Hypothalamus (tissue), 51 donors: ENCODE results near the gene LMNA.
"Not testable (repeated sequence)": the region's sequence is repeated elsewhere in the genome, so short reads cannot be mapped to it uniquely, and the experiment has no call there.

Experiments
- DNase-seq, 51 donors: peaks; one replicate each; lab custom pipeline; 2025; lab: John Stamatoyannopoulos, UW

Gene LMNA

DNA sequence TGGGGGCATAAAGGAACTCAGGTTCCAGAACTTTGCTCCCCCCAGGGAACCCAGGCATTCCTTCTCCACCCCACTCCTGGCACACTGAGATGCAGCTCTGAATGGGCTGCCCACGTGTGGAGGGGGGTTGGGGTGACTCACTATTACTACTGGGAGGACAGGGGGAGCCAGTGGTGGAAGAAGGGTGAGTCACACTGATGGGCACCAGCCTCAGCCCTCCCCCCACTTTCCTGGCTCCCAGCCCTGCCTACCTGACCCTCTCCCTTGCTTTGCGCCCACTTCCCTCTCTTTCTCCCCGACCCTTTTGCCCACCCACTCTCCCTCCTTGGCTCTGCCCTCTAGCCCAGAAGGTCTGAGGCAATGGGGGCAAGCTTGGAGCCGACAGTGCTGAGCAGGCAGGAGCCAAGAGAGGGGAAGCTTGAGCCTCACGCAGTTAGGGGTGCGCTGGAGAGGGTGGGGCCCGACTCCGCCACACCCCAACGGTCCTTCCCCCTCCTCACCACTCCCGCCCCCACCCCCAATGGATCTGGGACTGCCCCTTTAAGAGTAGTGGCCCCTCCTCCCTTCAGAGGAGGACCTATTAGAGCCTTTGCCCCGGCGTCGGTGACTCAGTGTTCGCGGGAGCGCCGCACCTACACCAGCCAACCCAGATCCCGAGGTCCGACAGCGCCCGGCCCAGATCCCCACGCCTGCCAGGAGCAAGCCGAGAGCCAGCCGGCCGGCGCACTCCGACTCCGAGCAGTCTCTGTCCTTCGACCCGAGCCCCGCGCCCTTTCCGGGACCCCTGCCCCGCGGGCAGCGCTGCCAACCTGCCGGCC, at the start of gene LMNA:
Gene LMNA, plus strand, starts transcription at position 611 of the 818 bp plus-strand sequence. CDS start 208 bp downstream, outside the sequence.
- DNase-seq: peak in 49 of 51 donors; percentile 44 to 94 (median 79)

DNA sequence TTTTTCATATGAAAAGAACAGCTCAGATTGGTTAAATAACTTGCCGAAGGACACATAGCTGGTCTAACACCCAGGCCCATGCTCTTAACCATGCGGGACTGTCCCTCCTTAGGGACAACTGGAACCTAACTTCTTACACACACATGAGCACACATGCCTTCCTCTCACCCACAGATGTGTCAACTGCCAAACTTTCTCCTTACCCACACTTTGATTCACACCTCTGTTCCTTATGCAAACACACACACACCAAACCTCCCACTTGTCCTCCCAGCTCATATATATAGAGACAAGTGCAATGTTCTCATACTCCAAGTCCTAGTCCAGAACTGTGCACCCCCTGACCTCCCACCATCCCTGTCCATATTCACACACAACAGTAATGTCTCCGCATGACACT, 49.3 kb upstream of the LMNA start:
- peak in 1 of 51 donors; percentile 25 for DNase-seq

DNA sequence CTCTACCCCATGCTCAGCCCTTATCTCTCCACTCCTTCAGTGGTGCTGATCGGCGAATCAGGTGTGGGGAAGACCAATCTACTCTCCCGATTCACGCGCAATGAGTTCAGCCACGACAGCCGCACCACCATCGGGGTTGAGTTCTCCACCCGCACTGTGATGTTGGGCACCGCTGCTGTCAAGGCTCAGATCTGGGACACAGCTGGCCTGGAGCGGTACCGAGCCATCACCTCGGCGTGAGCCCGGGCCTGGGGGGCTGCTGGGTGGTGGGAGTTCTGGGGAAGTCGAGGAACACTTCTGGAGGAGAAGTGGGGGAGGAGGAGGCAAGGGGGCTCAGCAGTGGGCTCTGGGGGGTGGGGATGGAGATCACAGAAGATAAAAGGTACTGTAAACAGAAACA, 48.6 kb upstream of the LMNA start:
- DNase-seq: no peak

DNA sequence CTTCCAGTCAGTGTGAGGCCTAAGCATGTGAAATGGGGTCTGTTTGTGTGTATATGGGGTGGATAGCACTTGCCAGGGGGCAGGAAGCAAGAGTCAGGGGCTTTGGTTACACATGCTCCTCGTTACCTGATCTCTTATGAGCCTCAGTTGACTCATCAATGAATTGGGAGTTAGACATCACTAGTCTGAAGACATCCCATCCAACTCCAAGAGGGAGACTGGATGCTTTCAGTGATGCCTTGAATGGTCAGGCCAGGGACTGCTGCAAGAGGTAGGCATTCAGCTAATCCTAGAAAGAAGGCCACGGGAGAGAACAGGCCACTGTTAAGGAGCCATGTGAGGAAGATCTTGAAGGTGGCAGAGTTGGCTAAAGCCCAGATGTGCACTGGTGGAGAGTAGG, 47.2 kb upstream of the LMNA start:
- no peak for DNase-seq

DNA sequence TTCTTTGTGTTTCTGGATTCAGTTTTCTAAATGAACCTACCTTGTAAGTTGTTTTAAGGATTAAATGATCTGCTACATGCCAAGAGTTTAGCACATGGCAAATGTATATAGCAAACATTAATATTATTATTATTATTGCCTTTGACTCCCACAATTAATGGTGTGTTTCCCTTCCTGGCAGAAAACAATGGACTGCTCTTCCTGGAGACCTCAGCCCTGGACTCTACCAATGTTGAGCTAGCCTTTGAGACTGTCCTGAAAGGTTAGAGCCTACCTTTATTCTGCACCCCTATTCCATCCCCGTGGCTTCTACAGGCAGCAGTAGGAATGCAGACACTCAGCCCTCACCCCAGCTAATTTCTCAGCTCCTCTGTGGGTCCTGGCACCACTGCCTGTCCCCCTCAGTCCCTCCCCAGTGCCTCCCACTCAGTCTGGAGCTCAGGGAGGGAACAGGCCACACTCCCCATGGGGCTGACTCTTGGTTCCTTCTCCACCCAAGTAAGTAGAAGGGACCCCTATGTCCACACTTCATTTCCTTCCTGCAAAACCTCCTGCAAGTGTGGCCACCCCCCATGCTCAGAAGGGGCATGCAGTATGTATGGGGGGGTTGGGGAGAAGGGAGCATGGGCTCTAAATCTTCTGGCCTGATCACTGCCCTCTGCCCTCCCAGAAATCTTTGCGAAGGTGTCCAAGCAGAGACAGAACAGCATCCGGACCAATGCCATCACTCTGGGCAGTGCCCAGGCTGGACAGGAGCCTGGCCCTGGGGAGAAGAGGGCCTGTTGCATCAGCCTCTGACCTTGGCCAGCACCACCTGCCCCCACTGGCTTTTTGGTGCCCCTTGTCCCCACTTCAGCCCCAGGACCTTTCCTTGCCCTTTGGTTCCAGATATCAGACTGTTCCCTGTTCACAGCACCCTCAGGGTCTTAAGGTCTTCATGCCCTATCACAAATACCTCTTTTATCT, 44.7 kb upstream of the LMNA start:
- DNase-seq: no peak

DNA sequence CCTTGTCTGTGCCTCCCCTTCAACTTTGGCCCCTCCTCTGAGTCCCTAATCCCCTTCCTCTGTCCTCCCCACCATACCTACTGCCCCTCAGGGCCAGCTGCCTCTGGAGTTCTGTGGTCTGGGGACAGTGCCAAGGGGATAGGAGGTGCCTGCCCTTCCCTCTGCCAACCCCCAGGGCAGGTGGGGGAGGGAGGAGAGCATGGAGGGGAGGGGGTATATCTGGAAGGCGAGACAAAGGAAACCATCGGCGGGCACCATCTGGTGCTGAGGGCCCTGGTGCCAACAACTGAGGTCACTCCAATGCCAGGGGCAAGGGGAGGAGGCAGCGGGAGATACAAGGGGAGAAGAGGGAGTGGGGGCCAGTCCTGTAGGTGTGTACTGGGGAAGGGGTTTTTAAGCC, 44.0 kb upstream of the LMNA start:
- DNase-seq: no peak

DNA sequence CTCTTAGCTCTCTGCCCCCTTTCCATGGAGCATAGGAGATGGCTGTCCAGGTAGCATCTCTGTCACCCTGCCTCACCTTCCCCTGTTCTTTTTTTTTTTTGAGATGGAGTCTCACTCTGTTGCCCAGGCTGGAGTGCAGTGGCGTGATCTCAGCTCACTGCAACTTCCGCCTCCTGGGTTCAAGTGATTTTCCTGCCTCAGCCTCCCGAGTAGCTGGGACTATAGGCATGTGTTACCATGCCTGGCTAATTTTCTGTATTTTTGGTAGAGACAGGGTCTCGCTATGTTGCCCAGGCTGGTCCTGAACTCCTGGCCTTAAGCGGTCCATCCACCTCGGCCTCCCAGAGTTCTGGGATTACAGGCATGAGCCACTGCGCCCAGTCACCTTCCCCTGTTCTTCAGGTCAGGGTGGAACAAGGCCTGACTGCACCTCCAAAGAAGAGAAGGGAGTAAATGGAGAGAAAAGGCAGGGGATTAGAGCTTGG, 43.1 kb upstream of the LMNA start:
- DNase-seq: not testable (repeated sequence)

DNA sequence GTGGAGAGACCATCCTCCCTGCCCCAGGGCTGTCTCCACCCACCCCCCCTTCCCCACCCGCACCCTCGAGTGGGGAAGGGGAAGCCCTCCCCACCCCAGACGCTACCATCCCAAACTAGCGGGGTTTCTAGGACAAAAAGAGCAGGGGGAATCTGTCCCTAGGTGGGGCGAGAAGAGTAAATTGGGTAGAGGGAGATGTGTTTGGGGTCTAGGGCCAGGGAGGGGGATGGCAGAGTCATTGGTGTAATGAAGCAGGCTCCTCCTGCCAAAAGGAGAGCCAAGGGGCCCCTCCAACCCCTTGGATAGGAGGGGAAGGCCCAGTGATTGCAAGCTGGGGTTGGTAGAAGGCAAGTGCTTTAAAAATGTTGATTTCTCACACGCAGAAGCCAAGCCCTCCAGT, 42.3 kb upstream of the LMNA start:
- no peak for DNase-seq

DNA sequence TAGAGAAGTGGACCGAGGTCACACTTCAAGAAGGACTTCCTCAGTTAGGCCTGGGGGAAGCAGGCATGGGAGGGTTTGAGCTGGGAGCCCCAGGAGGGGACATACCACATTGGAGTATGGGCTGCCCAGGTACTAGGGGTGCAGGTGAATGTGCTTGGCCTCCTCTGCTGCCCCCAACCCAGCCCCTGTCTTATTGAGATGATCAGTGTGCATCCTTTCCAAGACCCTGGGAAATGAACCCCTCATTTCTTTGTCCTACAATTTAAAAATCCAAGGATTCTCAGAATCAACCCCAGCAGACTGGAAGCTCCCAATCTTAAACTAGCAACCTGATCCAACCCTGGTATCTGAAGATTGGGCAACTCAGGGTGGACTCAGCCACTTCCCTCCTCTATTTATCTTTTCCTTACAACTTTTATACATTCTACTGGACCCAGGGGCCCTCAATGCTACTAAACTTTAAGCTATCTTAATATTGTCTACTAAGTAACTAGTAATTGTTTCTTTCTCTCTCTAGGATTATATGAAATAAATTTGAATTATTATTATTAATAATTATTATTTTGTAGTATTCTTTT, 41.3 kb upstream of the LMNA start:
- no peak for DNase-seq

DNA sequence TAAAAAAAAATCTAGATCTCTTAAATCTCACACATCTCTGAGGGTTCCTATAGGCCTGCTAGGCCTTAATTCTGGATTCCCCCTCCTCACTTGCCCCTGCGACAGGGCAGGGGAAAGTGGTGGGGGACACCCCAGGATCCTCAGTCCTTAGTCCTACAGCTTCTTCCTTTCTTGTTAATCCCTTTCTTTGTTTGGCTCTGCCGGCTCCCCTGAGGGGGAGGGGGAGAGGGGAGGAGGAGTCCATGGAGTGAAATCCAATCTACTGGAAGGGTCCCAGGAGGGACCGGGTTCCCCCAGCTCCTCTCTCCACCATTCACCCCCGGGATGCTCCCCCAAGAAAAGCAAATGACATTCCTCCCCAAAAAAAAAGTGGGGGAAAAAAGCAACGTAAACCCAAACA, 40.8 kb upstream of the LMNA start:
- DNase-seq: no peak

DNA sequence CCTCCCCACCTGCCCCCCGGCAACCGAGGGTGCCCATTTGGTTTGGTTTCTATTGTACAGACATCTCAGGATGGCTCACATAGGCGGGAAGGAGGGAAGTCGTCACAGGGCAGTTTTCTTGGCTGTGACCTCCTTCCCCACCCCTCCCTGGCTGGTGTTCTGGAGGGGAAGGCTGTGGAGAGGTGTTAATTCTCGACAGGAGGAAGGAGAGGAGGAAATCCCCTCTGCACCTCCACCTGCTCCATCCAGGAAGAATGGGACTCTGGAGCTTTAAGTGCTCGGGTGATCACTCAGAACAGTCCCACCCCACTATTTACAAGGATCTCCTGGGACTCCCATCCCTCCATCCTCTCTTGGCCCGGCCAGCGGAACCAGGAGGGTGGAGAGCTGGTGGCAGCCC, 39.9 kb upstream of the LMNA start:
- DNase-seq: no peak

DNA sequence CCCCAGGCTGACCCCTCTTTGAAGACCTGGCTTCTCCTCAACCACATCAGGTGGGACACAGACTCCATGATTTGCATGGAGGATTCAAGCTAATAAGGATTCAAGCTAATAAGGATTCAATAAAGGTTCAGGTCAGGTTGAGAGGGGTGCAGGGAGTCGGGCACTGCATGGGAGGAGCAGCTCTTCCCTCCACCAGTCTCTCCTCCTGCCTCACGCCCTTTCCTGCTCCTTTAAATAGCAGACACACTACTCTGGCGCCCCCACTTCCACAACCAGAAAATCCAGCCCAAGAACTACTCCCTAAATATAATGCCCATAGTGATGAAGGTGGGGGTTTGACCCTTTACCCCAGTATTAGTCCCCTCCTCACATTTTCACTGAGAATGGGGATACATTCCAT, 39.3 kb upstream of the LMNA start:
- DNase-seq: no peak

DNA sequence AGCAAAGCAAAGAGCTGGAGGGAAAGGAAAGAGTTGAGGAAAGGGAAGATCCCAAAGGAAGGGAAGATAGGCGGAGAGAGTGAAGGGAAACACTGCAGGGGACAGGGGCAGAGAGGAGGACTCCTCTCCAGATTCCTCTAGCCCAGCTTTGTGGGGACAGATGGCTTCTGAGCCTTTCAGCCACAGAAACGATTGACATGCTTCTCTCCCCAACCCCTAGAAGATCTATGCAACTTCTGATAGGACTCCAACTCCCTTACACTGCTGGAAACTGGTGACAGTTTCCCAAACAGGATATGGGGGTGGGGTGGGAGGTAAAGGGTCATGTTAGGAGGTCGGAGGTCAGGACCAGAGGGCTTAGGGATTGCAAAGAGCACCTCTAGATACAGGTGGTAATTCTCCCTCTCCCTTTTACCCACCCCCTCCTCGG, 38.7 kb upstream of the LMNA start:
- DNase-seq: no peak

DNA sequence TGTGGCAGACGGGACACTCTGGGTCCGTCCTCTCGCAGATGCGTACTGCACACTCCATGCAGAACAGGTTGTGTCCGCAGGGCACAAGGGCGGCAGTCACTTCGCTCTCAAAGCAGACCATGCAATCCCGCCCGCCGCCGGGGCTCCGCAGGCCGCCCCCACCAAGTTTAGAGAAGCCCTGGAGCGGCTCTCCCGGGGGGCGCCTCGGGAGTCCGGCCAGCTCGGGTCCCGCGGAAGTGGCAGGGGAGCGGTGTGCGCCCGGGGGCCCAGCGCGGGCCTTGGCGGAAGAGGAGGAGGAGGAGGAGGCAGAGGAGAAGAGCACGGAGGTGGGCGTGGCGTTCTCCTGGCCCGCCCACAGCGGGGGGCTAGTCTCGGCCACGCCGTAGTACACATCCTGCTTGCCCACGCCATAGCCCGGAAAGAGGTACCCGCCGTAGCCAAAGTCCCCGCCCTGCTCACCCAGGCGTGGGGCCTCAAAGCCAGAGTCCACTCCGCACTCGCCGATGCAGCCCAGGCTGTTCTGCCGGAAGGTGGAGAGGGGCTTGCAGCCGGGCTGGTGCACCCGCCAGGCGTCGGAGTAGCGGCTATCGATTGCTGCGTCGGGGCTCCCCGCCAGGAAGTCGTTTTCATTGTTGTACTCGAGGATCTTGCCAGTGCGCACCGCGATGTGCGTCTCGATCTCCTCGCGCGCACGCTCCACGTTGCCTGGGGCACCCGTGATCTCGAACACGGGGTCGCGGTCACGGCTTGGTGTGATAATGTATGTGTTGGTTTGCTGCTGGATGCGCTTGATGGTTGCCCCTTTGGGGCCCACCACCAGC, 37.7 kb upstream of the LMNA start:
- DNase-seq: peak in 6 of 51 donors; percentile 6 to 19 (median 12)

DNA sequence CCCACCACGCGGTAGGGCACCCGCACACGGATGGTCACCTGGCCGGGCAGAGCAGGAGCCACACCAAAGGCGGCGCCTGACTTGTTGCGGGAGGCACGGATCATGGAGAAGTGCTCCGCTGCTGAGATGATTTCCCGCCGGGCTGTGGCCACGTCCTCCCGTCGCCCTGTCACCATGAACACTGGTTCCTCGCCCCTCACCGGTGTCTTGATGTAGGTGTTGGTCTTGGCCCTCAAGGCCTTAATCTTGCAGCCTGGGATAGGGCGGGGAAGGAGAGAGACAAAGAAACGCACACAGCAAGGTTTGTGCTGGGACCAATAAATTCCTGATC, 37.1 kb upstream of the LMNA start:
- DNase-seq: no peak

DNA sequence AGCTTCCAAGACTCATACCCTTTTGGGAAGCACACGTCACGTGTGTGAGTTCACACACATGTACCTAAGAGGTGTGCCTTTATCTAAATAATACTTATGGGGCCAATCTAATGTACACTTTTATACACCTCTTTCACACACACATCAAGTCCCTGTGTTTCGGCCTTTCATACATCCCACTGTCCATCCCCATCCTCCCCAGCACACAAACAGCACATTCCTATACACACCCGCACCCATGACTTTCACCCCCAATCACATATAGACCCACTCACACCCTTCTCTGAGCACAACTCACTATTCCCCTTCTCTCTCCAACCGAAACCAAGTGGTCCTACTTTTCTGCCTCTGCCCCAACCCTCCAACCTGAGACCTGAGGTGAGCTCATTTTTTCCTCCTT, 35.8 kb upstream of the LMNA start:
- DNase-seq: no peak

DNA sequence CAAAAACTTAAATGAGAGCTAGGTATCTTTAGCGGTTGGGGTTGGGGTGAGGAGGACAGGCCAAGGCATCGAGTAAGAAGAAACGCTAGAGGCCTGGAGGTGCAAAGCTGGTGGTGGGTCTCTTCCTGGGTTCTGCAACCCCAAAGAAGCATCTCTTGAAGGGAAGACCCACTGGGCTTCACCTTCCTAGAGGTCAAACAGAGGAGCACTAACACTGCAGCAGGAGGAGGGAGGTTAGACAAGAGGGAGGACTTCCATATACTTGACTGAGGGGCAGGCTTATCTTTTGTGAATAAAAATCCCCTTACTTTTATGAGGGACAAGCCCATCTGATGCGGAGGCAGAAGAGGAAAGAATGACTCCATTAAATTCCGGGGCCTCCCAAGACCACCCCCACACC, 34.7 kb upstream of the LMNA start:
- no peak for DNase-seq

DNA sequence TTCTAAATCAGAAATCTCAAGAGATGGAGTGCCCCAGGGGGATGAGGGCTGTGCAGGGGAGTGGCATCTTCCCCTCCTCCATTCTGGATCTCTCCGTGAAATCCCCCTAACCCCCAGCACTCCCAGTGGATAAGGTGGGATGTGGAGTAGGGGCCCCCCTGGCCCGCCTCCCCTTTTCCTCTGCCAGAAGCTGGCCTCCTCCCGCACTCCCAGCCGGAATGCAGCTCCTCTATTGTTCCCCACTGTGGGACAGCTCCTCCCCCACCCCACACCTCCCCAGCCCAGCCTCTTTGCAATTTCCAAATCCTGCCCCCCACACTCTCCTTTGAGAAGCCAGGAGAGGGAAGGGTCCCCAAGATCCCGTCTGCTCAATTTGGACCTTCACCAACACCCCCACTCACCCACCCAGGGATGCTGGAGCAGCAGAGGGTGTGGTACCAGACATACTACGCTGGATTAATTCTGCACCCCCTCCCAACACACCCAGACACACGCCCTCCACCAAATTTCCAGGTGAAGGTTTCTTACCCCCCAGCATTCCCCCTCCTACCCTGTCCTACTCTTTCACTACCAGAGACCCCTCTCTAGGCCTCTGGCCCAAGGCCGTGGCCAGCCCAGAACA, 34.2 kb upstream of the LMNA start:
- DNase-seq: no peak

DNA sequence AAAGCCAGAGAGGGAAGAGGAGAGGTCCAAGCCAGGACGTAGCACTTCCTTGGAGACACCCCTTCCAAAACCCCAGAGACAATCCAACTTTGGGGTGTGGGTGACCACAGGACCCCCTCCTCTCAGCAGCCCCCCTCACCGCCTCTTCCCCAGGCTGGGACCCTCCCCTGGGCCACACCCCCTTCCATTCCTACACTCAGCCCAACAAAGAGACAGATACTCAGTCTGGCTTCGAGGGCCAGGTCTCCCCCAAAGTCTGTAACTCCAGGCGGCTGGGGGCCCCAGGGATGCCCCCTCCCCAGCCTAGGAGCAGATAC, 33.7 kb upstream of the LMNA start:
- no peak for DNase-seq
